GM19372 (cell line): ENCODE measurements around the gene PROM1.

Source experiments
- ATAC-seq: cut with Tn5 transposase; IDR thresholded peaks from one replicate; pipeline ENCODE4 v1.9.1; 2021; ENCODE audit warnings: mild to moderate bottlenecking, low read depth, moderate library complexity; ENCODE audit not compliant: unreplicated experiment

The PROM1 gene

GRCh38 chr4:16083241-16084191 is at the start of gene PROM1:
PROM1 (minus strand) TSS chr4:16084023; CDS start chr4:16075906, 8,117 bp downstream.
- ATAC-seq = no peak

DNA sequence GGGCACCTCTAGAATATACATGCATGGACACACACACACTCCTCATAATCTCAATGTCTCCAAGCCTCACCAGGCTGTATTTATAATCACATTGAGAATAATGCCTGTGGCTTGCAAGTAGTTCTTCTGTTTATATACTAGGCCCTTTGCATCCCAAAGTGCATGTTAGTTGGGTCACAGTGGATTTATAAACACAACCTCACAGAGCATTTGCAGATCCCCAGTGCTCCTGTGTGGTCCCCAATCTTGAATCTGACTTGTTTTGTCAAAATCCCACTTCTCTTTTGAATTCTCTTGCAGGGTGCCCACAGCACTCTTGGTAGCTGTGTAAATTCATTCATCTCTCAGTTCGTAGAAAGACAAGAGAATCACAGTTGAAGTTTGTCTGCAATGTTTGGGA is 49.6 kb upstream of the PROM1 start:
- ATAC-seq = no peak

GRCh38 chr4:16131293-16131692 is 47.5 kb upstream of the PROM1 start:
- no peak for ATAC-seq

GRCh38 chr4:16129336-16129735 is 45.5 kb upstream of the PROM1 start:
- ATAC-seq = no peak

- no peak for ATAC-seq
Measured at GRCh38 chr4:16126714-16127113, 42.9 kb upstream of the PROM1 start.

- no peak for ATAC-seq
Measured at GRCh38 chr4:16125571-16126445, 42.0 kb upstream of the PROM1 start.

DNA sequence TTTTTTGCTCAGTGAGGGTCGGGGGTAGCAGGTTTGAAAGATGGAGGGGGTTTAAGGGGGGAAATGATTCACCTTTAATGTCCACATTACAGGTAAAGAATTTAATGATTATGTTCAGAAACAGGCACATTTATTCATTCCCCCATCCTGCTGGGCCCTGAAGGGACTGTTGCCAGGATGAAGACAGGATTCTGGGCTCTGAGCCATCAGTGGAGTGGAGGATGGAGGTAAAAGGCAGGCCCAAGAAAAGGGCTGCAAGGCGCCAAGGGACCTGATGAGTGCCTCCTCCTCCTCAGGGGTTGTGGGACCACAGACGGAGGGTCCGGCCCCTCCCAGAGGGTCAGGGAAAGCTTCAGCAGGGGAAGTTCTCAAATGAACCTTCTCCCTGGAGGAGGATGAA is 40.4 kb upstream of the PROM1 start:
- ATAC-seq = no peak

DNA sequence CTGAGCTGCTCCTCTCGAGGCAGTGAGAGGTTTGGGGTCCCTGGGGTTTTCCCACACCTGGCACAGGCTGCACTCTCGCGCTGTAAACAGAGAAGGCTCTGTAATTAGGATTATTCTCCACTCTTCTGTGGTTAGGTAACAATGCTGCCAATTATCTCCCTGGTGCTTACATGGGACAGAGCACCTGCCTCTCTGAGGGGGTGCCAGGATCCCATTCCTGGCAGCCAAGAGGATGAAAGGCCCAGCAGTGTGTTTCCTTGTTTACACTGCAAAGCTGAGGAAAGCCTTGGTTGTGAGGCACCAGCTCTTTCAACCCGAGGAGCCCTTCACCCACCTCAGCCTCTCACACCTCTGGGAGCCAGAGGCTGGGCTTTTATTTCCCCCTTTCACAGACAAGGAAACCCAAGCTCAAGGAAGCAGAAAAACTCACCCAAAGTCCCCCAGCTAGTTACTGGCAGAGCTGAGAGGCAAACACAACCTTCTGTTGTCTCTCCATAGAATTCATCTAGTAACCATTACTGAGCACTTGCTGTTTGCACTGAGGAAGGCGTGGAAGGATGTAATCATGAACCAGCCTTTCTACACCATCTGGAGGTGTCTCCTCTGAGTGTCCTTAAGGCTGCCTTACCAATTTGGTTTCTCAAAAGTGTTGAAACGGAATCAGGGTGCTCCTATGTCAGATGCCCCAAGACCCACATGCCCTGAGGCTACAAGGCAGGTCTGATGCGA is 39.7 kb upstream of the PROM1 start:
- ATAC-seq = no peak

GRCh38 chr4:16122784-16123183 is 39.0 kb upstream of the PROM1 start:
- ATAC-seq = no peak

- ATAC-seq = no peak
Measured at GRCh38 chr4:16122308-16122711, 38.5 kb upstream of the PROM1 start.

DNA sequence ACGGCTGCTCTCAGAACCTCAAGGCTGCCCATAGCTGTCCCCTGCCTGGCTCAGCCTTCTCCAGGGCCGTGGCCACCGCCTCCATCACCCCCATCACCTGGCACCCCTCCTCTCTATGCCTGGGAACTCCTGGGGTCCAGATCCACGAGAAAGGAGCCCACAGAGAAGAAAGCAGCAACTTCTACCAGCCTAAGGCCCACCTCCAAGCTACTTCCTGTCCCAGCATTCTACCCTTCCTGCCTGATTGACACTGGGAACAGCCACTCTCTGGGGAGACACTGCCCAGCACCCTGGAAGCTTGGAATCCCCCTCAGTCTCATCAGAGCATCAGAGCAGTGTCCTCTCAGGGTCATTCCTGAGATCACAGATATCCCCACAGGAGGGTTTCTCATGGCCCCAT is 36.9 kb upstream of the PROM1 start:
- ATAC-seq = no peak

- ATAC-seq = no peak
Measured at GRCh38 chr4:16119981-16120380, 36.2 kb upstream of the PROM1 start.

DNA sequence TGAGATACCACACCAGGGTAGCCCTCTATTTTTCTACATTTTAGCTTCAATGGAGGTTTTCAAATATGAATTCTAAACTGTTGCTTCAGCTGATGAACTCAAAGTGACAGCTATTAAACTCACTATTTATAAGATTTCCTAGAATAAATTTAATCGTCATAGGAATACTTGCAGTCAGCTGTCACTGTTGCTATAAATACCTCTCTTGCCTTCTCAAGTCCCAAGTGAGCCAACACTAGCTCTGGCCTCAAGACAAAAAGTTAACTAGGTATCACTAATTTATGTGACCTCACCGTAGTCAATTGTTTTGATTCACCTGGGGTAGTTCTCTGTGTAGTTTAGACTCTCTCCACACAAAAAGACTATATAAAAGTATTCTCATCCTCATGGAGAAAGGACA is 34.3 kb upstream of the PROM1 start:
- no peak for ATAC-seq

- no peak for ATAC-seq
Measured at GRCh38 chr4:16117164-16117563, 33.3 kb upstream of the PROM1 start.

- no peak for ATAC-seq
Measured at GRCh38 chr4:16116493-16116990, 32.7 kb upstream of the PROM1 start.

DNA sequence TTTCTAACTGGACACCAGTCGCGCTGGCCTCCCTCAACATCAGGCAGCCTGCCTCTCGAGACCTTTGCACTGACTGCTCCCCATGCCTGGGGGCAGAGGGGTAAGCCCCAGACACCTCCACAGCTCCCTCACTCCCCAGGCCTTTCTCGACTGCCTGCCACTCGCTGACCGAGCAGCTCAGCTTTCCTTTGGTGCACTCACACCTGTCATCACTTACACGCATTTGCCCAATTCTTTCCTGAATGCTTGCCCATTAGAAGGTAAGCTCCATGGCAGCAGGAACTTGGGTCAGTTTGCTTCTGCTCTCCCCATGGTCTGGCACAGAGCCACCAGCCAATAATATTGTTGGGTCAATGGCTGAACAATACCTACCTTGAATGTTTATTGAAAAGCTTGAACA is 32.2 kb upstream of the PROM1 start:
- ATAC-seq = no peak

DNA sequence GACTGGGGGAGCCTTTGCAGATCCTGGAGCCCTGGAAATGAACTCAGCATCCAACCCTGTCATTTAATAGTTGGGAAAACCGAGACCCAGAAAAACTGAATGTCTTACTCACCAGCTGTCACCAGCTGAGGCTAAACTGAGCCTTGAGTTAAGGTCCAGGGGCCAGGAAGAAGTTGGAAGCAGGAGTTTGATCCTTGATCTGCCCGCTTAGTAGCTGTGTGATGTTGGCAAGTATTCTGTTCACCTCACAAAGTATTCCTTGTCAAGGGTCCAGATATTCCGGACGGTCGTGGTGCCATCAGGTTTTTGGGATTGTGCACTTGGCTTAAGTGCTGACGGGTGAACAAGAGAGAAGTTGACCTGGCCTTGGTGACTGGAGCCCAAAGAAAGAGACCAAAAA is 30.7 kb upstream of the PROM1 start:
- ATAC-seq = no peak

GRCh38 chr4:16113741-16114140 is 29.9 kb upstream of the PROM1 start:
- no peak for ATAC-seq

GRCh38 chr4:16111533-16111932 is 27.7 kb upstream of the PROM1 start:
- no peak for ATAC-seq

- no peak for ATAC-seq
Measured at GRCh38 chr4:16110661-16111290, 27.0 kb upstream of the PROM1 start.
